Occipital lobe (tissue), 2 donors: ENCODE data around the gene SCYGR1. TPM values are rescaled to one million over a fixed set of nuclear protein-coding genes. Genes with fewer than 3 reads are reported as not detected.
"Not testable (repeated sequence)": the region's sequence is repeated elsewhere in the genome, so short reads cannot be mapped to it uniquely, and the experiment has no call there.

Source experiments
- DNase-seq: peaks from one replicate; lab custom pipeline; 2025; lab: John Stamatoyannopoulos, UW
- total RNA-seq: library from RNA; depleted of rRNA; stranded (reverse); fragments of >200 nt; gene quantifications from one replicate; pipeline ENCODE4 v1.2.3, GENCODE V29; 2014

The SCYGR1 gene
- total RNA-seq, 1 donor from 2014 or later = not detected

DNA sequence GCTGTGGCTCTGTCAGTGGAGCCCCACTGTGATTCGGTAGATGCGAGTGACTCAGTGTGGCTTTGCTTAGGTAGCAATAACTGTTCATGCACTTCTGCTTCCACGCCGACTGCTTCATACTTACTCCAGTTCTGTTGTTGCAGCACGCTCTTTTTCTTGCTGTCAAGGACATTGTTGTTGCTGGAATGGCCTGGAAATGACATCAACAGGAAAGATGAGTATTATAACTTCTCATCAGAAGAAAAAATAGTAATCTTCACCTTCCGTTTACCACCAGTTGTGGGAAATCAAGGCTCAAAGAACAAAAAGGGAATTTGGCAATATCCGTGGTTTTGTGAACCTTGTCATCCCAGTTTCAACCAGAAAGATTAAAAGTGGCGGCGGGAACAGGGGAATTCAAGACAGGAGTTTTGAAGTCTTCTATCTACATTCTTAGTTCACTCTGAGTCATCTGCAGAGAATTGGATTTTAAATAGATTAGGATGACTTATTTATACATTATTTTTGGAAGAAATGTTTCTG is 16.9 kb downstream of the SCYGR1 start:
- no peak for DNase-seq

DNA sequence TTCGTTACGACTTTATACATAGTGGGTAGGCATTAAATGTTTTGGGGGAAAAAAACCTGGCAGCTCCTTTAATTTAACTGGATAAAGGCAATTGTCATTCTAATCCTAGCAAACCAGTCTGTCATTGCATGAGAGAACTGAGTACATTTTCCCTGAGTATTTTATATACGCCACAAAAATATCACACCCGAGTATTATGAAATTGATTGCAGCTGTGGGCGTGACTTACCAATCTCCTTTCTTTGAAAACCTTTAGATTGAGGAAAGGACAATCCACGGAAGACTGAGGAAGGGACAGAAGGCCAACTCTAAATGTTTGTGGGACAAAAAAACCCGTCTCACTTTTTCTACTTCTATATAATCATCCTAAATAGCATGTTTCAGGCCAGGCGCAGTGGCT is 17.7 kb downstream of the SCYGR1 start:
- no peak for DNase-seq

DNA sequence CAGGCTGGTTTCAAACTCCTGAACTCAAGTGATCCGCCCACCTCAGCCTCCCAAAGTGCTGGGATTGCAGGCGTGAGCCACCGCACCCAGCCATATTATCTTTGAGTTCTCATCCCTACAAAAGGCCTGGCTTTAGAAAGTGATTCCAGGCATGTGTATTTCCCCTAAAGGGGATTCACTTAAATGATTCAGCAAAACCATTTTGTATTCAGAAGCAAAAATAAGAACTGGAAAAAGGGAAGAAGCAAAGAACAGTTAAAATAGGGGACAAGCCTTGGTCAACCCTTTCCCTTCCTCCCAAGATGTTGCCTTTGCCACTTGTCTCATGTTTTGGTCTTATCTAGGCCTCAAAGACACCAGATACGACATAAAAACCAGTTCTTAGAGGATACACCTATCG is 19.2 kb downstream of the SCYGR1 start:
- DNase-seq = no peak

DNA sequence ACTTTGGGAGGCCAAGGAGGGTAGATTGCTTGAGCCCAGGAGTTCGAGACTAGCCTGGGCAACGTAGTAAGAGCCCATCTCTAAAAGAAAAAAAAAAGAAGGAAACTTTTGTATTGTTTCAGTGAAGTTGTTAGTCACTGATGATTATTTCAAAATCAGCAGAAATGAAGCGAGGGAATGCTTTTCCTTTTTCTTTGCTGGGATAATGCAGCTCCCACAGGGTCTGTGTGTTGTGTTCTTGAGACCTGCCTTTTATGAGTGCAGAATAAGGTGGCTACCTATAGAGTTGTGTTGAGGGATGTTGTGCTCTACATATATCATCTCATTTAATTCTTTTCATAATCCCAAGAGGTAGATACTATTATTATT is 20.3 kb downstream of the SCYGR1 start:
- no peak for DNase-seq

DNA sequence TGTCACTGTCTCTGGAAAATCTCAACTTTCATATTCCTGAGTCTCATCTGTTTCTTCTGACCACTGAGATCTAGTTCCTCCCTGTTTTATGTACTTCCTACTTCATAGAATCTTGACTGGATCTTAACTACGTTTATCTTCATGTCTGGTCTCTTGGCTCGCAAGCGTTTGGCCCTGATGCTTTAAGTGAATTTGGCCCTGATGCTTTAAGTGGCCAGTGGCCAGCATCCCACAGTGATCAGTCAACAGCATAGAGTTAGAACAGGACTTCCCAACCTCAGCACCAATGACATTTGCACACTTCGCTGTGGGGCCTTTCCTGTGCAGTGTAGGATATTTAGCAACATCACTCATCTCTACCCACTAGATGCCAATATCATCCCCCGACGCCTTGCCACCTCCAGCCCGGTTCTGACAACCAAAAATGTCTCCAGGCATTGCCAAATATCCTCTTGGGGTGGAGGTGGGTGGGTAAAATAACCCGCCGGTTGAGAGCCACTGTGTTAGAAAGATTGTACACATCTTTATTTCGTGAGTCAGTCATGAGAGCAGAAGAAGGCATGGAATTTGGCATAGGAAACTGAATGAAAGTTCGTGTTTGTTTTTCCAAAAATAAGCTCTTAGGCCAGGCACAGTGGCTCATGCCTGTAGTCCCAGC is 20.9 kb downstream of the SCYGR1 start:
- DNase-seq = no peak

DNA sequence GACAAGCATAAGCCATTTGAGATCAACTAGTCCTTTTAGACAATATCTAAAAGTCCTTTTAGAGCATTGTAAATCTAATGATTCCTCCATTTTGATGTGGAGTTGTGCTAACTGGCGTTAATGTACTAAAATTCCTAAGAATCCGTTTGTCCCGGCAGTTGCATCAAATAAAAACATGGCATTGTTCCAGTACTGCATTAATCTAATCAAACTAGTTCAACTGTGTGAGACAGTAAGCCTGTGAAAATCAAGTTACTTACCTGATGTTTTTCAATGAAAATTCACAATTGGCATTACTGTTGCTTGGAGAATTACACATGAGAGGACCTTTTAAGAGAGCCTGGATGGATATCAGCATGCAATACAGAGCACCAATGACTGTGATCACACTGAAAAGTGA is 21.9 kb downstream of the SCYGR1 start:
- DNase-seq = no peak

DNA sequence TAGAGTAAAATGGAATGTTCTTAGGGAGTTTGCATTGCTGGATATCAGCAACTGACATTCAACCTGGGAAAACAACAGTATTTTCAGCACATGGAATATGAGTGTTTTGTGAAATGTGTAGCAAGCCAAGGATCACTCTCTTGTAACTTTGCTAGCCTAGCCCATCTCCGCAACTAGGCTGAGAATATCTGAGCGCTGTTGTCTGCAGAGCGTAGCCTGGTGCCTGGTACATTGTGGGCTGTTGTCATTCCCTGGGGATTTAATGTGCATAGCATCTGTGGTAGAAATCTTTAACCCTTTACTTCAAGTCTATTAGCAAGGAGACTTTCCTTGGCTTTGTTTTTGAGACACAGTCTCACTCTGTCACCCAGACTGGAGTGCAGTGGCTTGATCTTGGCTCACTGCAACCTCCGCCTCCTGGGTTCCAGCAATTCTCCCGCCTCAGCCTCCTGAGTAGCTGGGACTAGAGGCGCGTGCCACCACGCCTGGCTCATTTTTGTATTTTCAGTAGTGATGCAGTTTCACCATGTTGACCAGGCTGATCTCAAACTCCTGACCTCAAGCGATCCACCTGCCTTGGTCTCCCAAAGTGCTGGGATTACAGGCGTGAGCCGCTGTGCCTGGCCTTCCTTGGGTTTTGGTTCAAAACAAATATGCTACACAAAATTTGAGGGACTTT is 23.0 kb downstream of the SCYGR1 start:
- DNase-seq = not testable (repeated sequence)

DNA sequence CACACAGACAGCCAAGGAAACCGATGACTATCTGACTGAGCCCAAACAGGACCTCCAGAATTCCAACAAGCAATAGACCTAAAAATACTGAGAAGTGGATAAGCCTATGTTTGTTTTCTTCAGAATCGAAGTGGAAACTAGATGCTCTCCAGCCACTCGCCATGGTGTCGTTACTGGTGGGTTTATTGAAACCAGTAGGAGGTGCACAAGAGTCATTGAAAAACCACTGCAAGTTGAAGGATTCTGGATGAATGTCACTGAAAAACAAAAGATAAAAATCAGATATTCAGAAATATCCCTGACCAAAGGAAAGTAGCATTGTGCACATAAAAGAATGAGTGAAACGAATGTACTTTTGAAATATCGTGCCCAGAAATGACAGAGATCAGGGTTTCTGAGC is 24.0 kb downstream of the SCYGR1 start:
- no peak for DNase-seq

DNA sequence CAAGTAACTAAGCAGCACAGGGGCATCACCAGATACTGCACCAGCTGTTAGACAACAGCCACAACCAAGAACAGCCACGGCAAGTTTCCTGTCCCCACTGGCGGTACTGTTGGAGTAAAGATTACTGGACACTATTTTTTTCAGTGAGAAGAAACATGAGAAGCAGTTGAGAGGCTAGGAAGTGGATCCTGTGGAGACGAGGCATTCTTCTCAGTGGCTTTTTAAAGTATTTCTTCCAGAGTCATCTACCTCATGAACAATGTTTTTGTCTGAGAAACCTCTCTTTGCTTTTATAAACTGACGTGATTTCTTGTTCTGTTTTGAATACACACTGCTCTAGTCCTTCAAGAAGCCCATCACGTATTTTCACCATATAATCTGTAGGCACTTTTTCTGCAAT is 27.4 kb downstream of the SCYGR1 start:
- no peak for DNase-seq

DNA sequence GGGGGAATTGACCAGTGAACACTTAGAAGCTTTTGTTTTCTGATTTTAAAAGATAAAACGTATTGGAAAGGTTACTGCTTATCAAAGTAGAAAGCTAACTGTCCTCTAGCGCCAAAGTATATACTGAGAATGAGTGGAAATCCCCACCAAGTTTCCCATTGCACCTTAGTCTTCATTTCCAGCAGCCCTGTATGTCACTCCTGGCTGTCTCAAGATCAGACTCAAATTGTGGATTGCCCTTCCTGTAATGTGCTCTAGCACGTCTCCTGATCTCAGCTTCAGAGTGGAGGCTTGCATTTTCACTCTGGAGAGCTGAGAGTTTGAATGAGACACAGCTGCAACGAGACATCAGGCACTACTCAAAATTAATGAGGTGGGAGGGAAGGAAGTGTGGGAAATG is 36.1 kb downstream of the SCYGR1 start:
- DNase-seq = no peak

DNA sequence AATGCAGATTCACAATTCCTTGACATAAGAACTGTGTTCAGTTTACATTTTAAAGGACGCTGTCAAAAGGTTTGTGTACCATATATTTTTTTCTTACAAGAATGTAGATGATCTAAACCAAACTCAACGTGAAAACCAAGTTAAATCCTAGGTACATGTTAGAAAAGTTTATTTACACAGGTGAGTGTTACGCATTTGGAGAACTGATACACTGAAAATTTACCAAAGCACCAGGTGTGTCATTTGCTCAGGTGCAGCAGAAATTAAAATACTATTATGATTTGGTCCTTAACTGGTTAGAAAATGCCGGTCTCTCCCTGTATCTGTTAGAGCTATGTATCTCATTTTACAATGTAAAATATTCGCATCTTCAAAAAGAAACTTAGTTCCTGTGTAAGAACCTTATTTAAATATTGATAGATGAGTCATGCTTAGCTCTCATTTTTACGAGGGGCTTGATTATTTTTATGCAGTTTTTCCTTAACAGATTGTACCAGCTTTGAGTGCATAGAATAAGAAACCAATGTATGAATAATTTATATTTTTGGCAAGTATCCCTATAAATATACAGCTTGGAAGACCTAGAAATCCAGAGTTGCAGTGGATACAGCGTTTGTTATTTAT is 37.6 kb downstream of the SCYGR1 start:
- DNase-seq = no peak

DNA sequence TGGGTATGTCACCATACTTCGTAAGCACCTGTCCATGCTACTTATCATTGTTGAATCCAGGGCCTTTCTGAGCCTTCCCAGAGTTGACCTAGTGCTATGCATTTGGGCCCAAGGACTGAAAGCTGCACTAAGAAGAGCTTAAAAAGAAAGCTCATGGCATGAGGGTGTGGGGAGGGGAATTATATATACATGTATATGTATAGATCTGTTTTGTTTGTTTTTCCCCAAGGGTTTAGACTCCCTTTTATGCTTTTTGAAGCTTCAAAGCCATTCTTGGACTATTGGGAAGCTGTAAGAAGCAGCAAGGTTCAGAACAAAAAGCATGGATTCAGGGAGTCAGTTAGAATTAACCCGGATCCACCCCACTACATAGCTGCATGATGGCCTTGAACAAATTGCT is 39.4 kb downstream of the SCYGR1 start:
- DNase-seq = no peak

DNA sequence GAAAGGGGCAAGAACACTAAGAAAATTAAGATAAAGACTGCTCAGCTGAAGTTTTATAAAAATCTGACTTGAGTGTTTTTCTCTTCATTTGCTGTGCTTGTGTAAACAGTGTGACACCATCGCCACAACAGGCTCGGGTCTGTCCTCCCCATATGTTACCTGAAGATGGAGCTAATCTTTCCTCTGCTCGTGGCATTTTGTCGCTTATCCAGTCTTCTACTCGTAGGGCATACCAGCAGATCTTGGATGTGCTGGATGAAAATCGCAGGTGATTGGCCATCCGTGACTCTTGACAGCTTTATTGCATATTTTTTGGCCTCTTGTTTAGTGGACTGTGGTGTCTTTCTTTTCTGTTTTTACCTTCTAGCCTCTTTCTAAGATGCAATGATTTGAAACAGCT is 40.6 kb downstream of the SCYGR1 start:
- no peak for DNase-seq

DNA sequence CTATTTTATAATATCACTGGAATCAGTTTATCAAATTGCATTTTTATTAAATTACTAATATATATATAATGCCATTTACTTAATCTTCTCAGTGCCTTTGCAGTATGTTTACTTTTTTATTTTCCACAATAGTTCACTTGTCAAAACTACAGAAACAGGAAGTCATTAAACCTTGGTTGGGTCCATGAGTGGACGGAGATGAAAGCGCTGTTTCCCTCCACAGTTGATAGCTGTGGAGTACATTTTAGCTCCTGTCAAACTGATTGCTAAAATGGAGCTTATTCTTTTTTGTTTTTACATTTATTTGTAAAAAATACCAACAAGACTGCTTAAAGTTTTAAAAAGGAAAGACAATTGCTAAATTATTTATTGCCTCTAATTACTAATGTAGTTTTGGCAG is 43.5 kb downstream of the SCYGR1 start:
- no peak for DNase-seq

DNA sequence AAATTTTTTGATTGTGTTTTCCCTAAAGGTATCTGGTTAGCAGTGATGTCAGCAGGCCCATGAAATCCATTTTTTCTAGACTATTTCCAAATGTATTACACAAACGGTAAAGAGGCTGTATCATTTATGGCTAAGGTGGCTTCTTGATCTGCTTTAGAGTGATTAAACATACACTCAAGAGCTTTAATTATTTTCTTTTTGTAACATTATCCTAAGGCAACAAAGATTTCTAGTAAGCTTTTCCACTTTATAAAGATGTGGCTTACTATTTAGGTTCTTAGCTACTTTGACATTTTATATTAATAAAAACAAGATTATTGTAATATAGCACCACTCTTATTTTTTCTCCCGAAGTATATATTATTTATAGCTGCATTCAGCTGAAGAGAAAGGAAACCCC is 46.2 kb downstream of the SCYGR1 start:
- no peak for DNase-seq

DNA sequence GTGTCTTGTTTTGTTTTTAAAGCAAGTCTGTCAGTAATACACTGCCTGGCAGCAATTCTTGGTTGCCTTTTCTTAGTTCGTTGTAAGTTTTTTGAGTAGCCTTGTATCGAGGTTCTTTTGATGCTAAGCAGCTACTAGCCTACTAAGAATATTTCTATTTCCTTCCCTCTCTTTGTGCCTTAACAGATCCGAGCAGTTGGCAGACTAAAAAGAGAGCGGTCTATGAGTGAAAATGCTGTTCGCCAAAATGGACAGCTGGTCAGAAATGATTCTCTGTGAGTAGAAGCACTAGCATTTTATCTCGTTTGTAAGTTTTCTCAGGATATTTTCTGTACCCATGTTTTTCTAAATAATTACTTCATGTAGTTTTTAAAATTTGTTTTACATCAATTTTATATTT is 47.6 kb downstream of the SCYGR1 start:
- DNase-seq = no peak

DNA sequence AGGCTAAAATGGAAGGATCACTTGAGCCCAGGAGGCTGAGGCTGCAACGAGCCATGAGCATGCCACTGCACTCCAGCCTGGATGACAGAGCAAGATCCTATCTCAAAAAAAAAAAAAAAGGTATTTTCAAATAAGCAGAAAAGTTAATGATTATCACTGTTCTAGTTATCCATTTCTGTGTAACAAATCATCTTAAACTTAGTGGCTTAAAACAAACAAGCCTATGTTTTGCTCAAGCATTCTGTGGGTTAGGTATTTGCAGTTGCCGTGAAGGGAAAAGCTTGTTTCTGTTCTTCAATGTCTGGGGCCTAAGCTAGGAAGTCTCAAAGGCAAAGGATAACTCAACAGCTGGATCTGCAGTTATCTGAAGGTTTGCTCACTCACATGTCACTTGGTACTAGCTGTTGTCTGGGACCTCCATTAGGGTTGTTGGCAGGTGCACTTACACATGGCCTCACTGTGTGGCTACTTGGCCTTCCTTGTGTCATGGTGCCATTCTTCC is 48.6 kb downstream of the SCYGR1 start:
- DNase-seq = no peak

Other genes with a start within 250 kb of the SCYGR1 start
- 0.78 TPM for gene COL4A4, start 223.7 kb downstream of the SCYGR1 start, total RNA-seq
- 0.16 TPM for gene COL4A3, start 223.3 kb downstream of the SCYGR1 start, total RNA-seq
- 127 TPM for gene MFF, start 62.7 kb downstream of the SCYGR1 start, total RNA-seq
- not detected for gene TM4SF20, start 8.6 kb downstream of the SCYGR1 start, total RNA-seq
- gene AGFG1, start 84.2 kb upstream of the SCYGR1 start, total RNA-seq = 112 TPM
- gene SCYGR2, start 210.9 kb upstream of the SCYGR1 start, total RNA-seq = not detected
- gene SCYGR3, start 226.9 kb upstream of the SCYGR1 start, total RNA-seq = not detected
- not detected for gene SCYGR4, start 229.5 kb upstream of the SCYGR1 start, total RNA-seq